Mesenchymal stem cell (in vitro differentiated cells and primary cell): Measurements from ENCODE around the gene ETV3L.

ENCODE experiments used
- DNase-seq: peaks from one replicate; pipeline ENCODE4 v3.0.0-alpha.2; 2013
- H2AFZ ChIP-seq: one replicate; pipeline ENCODE4 v1.6.1; 2013; ENCODE audit warnings: low read depth, mild to moderate bottlenecking, control low read depth, inconsistent platforms, low read length, moderate library complexity
- H2AK5ac ChIP-seq: 2 replicates; pipeline ENCODE4 v1.6.1; 2013; ENCODE audit warnings: low read length, moderate library complexity, mild to moderate bottlenecking, inconsistent platforms; ENCODE audit not compliant: severe bottlenecking
- H2BK120ac ChIP-seq: one replicate; pipeline ENCODE4 v1.6.1; 2013; ENCODE audit warnings: low read depth, mild to moderate bottlenecking, inconsistent platforms, low read length, moderate library complexity
- H2BK12ac ChIP-seq, 2 experiments: one replicate each; pipeline ENCODE4 v1.6.1; 2013; ENCODE audit warnings: inconsistent platforms in 2 of 2, low read length in 2 of 2, mild to moderate bottlenecking in 2 of 2, moderate library complexity in 2 of 2, control low read depth in 1 of 2
- H2BK15ac ChIP-seq: one replicate; pipeline ENCODE4 v1.6.1; 2013; ENCODE audit warnings: mild to moderate bottlenecking, low read depth, inconsistent platforms; ENCODE audit not compliant: poor library complexity, severe bottlenecking
- H2BK5ac ChIP-seq: 2 replicates; pipeline ENCODE4 v1.6.1; 2013; ENCODE audit warnings: low read depth, mild to moderate bottlenecking, low read length, control low read depth, inconsistent platforms; ENCODE audit not compliant: poor library complexity, severe bottlenecking
- H3K14ac ChIP-seq, 2 experiments: one replicate each; pipeline ENCODE4 v1.6.1; 2013; ENCODE audit warnings: inconsistent platforms in 2 of 2, low read length in 2 of 2, control low read depth in 1 of 2, mild to moderate bottlenecking in 1 of 2, moderate library complexity in 1 of 2
- H3K18ac ChIP-seq, 2 experiments: one replicate each; pipeline ENCODE4 v1.6.1; 2013; ENCODE audit warnings: inconsistent platforms in 2 of 2, low read length in 2 of 2, control low read depth in 1 of 2, low read depth in 1 of 2, mild to moderate bottlenecking in 1 of 2
- H3K23ac ChIP-seq, 2 experiments: one replicate each; pipeline ENCODE4 v1.6.1; 2013; ENCODE audit warnings: inconsistent platforms in 2 of 2, low read length in 2 of 2, mild to moderate bottlenecking in 2 of 2, moderate library complexity in 2 of 2, control low read depth in 1 of 2
- H3K27ac ChIP-seq: 2 replicates; pipeline ENCODE4 v1.5.1; 2013; ENCODE audit warnings: mild to moderate bottlenecking, moderate library complexity, low read length, control low read depth, inconsistent platforms; ENCODE audit not compliant: poor library complexity, severe bottlenecking
- H3K27me3 ChIP-seq, 2 experiments: 2 replicates each; pipeline versions ENCODE4 v1.6.1 to v1.7.0; 2013; ENCODE audit warnings: low read length in 2 of 2, mild to moderate bottlenecking in 2 of 2, moderate library complexity in 2 of 2, control low read depth in 1 of 2, inconsistent platforms in 1 of 2; ENCODE audit not compliant: control insufficient read depth in 1 of 2, insufficient read depth in 1 of 2
- H3K36me3 ChIP-seq, 2 experiments: 2 replicates each; pipeline versions ENCODE4 v1.6.1 to v1.7.0; 2013; ENCODE audit warnings: low read length in 2 of 2, control low read depth in 1 of 2, inconsistent platforms in 1 of 2, low read depth in 1 of 2, mild to moderate bottlenecking in 1 of 2; ENCODE audit not compliant: insufficient read depth in 2 of 2, control insufficient read depth in 1 of 2
- H3K4ac ChIP-seq, 2 experiments: one replicate each; pipeline ENCODE4 v1.6.1; 2013; ENCODE audit warnings: inconsistent platforms in 2 of 2, low read length in 2 of 2, mild to moderate bottlenecking in 2 of 2, moderate library complexity in 2 of 2, control low read depth in 1 of 2, low read depth in 1 of 2
- H3K4me1 ChIP-seq: 2 replicates; pipeline ENCODE4 v1.6.1; 2013; ENCODE audit warnings: low read depth, low read length, control low read depth; ENCODE audit not compliant: control insufficient read depth, insufficient read depth
- H3K4me2 ChIP-seq: 2 replicates; pipeline ENCODE4 v1.6.1; 2013; ENCODE audit warnings: low read length, mild to moderate bottlenecking, inconsistent platforms; ENCODE audit not compliant: poor library complexity, severe bottlenecking
- H3K4me3 ChIP-seq, 2 experiments: 2 replicates each; pipeline versions ENCODE4 v1.5.1 to v1.7.0; 2013; ENCODE audit warnings: low read length in 2 of 2, mild to moderate bottlenecking in 2 of 2, control low read depth in 1 of 2, low read depth in 1 of 2; ENCODE audit not compliant: insufficient read depth in 1 of 2
- H3K79me1 ChIP-seq: replicated peaks from 2 replicates; pipeline ENCODE4 v1.6.1; 2013; ENCODE audit warnings: mild to moderate bottlenecking, control low read depth, low read length, inconsistent platforms; ENCODE audit not compliant: poor library complexity, severe bottlenecking
- H3K9ac ChIP-seq: 2 replicates; pipeline ENCODE4 v1.7.0; 2013; ENCODE audit warnings: mild to moderate bottlenecking, low read length, moderate library complexity
- H3K9me3 ChIP-seq: 2 replicates; pipeline ENCODE4 v1.7.0; 2013; ENCODE audit warnings: mild to moderate bottlenecking, low read length; ENCODE audit not compliant: control insufficient read depth
- H4K8ac ChIP-seq: one replicate; pipeline ENCODE4 v1.6.1; 2013; ENCODE audit warnings: inconsistent platforms, mild to moderate bottlenecking, low read length, moderate library complexity
- H4K91ac ChIP-seq: one replicate; pipeline ENCODE4 v1.6.1; 2013; ENCODE audit warnings: mild to moderate bottlenecking, low read length, inconsistent platforms
- WGBS: methylation state at CpG from one replicate; pipeline ENCODE4 v1.1.7; 2013; ENCODE audit warnings: mixed read lengths; 5-methylcytosine and 5-hydroxymethylcytosine counted together

Gene ETV3L

DNA sequence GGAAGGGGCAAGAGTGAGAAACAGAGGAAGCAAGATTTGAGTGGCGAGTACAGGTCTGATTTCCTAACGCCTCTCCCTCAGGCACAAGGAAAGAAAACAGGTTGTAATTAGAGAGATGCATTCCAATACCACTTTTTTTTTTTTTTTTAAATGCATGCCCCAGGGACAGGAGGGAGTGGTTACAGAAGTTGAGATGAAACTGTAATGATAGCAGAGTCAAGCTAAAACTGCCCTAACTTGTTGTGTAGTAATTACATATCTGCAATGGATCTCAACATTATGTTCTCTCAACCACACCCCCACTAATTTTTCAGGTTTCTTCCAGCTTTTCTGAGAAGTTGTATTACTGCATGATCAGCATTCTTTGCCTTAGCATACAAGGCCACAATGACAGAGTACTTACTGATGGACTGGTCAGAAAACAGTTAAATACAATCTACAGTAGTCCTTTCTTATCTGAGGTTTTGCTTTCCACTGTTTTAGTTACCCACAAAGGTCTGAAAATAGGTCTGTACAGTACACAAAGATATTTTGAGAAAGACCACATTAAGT lies 33.1 kb upstream of the ETV3L start:
- Histone ChIP-seq H2BK15ac (no peak overlapping the region), H3K4ac (no peak overlapping the region), H2BK12ac (no peak overlapping the region), H3K27ac (no peak overlapping the region), H4K8ac (no peak overlapping the region), H4K91ac (no peak overlapping the region), H3K9ac (no peak overlapping the region), H3K9me3 (no peaks in the 10 kb centered on the region), H2BK120ac (no peak overlapping the region), H3K27me3 (no peaks in the 10 kb centered on the region), H3K36me3 (peaks cover 15 to 83% of the 10 kb centered on the region in 2 experiments), H3K14ac (no peak overlapping the region), H3K18ac (no peak overlapping the region), H3K4me2 (no peak overlapping the region), H2AK5ac (no peak overlapping the region), H2AFZ (no peak overlapping the region), H3K4me3 (no peak overlapping the region), H3K79me1 (peaks cover 23% of the 10 kb centered on the region), H3K4me1 (peaks cover 2% of the 10 kb centered on the region), H3K23ac (no peak overlapping the region), H2BK5ac (no peak overlapping the region)
- WGBS, result no CpG with 5 or more reads among the region's 2 CpGs
- no peak for DNase-seq

DNA sequence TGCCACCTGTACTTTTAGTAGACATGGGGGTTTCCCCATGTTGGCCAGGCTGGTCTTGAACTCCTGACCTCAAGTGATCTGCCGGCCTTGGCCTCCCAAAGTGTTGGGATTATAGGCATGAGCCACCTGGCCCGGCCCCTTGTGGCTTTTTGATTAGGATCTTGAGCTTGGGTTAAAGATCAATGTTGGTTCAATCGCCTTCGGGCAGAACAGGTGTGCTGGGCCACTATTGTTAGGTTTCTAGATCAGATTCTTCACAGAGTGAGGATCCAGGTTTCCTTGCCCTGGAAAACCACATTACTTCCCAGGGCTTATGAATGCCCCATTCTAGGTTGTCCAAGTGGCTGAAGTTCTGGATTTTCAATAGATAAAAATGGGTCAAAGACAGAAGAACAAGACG lies 32.5 kb upstream of the ETV3L start:
- no peaks in the 10 kb centered on the region for H3K9me3 ChIP-seq
- H3K36me3 ChIP-seq, result peaks cover 15 to 88% of the 10 kb centered on the region in 2 experiments
- no peak overlapping the region for H4K91ac ChIP-seq
- H3K4me2 ChIP-seq, result no peak overlapping the region
- H3K27ac ChIP-seq, result no peak overlapping the region
- DNase-seq, result no peak
- no peak overlapping the region for H2BK12ac ChIP-seq
- H2AFZ ChIP-seq, result no peak overlapping the region
- no peaks in the 10 kb centered on the region for H3K27me3 ChIP-seq
- no peak overlapping the region for H3K9ac ChIP-seq
- H2AK5ac ChIP-seq, result no peak overlapping the region
- H2BK120ac ChIP-seq, result no peak overlapping the region
- no peak overlapping the region for H4K8ac ChIP-seq
- 99% methylated on average over 4 of the region's 5 CpGs for WGBS
- H3K18ac ChIP-seq, result no peak overlapping the region
- H3K4me3 ChIP-seq, result no peak overlapping the region
- peaks cover 24% of the 10 kb centered on the region for H3K79me1 ChIP-seq
- H3K4me1 ChIP-seq, result peaks cover 2% of the 10 kb centered on the region
- H3K4ac ChIP-seq, result no peak overlapping the region
- no peak overlapping the region for H3K23ac ChIP-seq
- no peak overlapping the region for H3K14ac ChIP-seq
- H2BK5ac ChIP-seq, result no peak overlapping the region
- no peak overlapping the region for H2BK15ac ChIP-seq

DNA sequence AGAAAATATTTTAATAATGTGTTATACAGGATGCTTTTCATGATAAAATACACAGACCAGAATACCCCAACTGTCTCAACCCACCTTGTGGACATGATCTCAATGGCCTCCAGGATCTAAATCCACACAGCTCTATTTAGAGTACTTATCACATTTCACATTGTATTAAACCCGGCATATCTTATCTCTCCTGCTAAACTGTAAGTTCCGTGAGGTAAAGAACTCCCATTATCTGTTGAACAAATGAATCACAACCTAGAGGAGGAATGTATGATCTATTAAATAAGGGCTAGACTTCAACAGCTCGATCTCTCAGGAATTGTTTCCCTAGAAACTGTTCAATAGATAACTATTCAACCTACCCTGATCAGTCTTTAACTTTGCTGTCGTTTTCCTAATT lies 31.7 kb upstream of the ETV3L start:
- no peaks in the 10 kb centered on the region for H3K9me3 ChIP-seq
- no peak overlapping the region for H4K91ac ChIP-seq
- no peak overlapping the region for H3K14ac ChIP-seq
- no peak overlapping the region for H3K9ac ChIP-seq
- no peak overlapping the region for H2AFZ ChIP-seq
- H2BK15ac ChIP-seq, result no peak overlapping the region
- peaks cover 4% of the 10 kb centered on the region for H3K4me1 ChIP-seq
- no peak overlapping the region for H2BK5ac ChIP-seq
- no peak overlapping the region for H3K27ac ChIP-seq
- H3K36me3 ChIP-seq, result peaks cover 21 to 93% of the 10 kb centered on the region in 2 experiments
- H2AK5ac ChIP-seq, result no peak overlapping the region
- no peak overlapping the region for H4K8ac ChIP-seq
- no peaks in the 10 kb centered on the region for H3K27me3 ChIP-seq
- peaks cover 27% of the 10 kb centered on the region for H3K79me1 ChIP-seq
- no peak overlapping the region for H2BK120ac ChIP-seq
- DNase-seq, result no peak
- no peak overlapping the region for H3K18ac ChIP-seq
- no peak overlapping the region for H3K4ac ChIP-seq
- H3K4me2 ChIP-seq, result no peak overlapping the region
- H2BK12ac ChIP-seq, result no peak overlapping the region
- no peak overlapping the region for H3K4me3 ChIP-seq
- WGBS, result 88% methylated on average over 1 of the region's 4 CpGs
- no peak overlapping the region for H3K23ac ChIP-seq

- Histone ChIP-seq H3K4ac (no peak overlapping the region), H3K27ac (no peak overlapping the region), H2BK5ac (no peak overlapping the region), H2BK12ac (no peak overlapping the region), H3K18ac (no peak overlapping the region), H3K14ac (no peak overlapping the region), H2AFZ (no peak overlapping the region), H3K36me3 (peaks cover 28 to 87% of the 10 kb centered on the region in 2 experiments), H3K27me3 (no peaks in the 10 kb centered on the region), H2AK5ac (no peak overlapping the region), H3K9ac (no peak overlapping the region), H2BK120ac (no peak overlapping the region), H2BK15ac (no peak overlapping the region), H3K4me3 (no peak overlapping the region), H3K79me1 (peaks cover 37% of the 10 kb centered on the region), H3K9me3 (no peaks in the 10 kb centered on the region), H4K91ac (no peak overlapping the region), H3K4me2 (no peak overlapping the region), H3K4me1 (peaks cover 2% of the 10 kb centered on the region), H3K23ac (no peak overlapping the region), H4K8ac (no peak overlapping the region)
- WGBS, result 95% methylated on average over 7 of the region's 7 CpGs
- DNase-seq, result no peak
Observed at GRCh38 chr1:157124855-157125254, 25.2 kb upstream of the ETV3L start.
